HG02610 (cell line): ENCODE data around the gene ELF4.
A peak's percentile ranks its signal among the peaks of the same experiment; 100 is the strongest.
"Not testable (repeated sequence)": the region's sequence is repeated elsewhere in the genome, so short reads cannot be mapped to it uniquely, and the experiment has no call there.

Experiments used
- ATAC-seq: cut with Tn5 transposase; IDR thresholded peaks from one replicate; pipeline ENCODE4 v1.9.1; 2021; ENCODE audit warnings: mild to moderate bottlenecking, moderate library complexity; ENCODE audit not compliant: unreplicated experiment

The ELF4 gene

DNA sequence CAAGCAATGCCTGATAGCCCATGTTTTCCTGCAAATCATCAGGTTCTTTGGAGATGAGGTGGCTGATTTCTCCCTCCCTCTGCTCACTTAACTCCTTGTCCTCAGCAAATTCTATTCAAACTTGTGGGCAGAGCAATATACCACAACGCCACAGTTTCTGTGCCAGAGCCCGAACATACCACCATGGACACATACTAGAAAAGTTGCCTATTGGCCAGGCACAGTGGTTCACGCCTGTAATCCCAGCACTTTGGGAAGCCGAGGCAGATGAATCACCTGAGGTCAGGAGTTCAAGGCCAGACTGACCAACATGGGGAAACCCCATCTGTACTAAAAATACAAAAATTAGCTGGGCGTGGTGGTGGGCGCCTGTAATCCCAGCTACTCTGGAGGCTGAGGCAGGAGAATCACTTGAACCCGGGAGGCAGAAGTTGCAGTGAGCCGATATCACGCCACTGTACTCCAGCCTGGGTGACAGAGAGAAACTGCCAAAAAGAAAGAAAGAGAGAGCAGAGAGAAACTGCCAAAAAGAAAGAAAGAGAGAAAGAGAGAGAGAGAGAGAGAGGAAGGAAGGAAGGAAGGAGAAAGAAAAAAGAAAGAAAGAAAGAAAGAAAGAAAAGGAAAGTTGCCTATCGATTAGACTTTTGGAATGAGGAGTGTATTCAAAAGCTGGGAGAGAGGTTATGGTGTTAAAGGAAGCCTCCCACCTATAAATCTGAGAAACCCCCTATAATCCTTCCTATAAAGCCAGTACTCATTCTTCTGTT lies 5.0 kb upstream of the ELF4 start:
- ATAC-seq, result not testable (repeated sequence)

DNA sequence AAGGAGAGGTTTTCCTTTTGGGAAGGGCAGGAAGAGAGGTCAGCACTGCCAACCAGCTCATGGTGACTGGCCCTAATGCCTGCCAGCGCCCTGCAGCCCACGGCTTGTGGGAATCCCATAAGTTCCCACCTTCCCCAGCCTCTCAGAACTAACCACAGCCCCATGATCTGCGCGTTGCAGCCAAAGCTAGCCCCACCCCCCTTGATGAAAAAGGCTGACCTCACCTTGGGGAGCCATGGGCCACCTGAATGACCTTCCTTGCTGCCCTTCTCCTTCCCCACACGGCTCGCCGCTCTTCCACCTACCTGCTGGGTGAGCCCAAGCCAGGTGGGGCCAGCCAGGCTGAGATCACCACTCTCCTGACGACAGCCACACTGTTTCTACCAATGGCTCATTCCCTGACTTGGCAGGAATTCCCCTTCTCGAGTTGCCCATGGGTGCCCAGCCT lies 3.9 kb upstream of the ELF4 start:
- ATAC-seq, result no peak

DNA sequence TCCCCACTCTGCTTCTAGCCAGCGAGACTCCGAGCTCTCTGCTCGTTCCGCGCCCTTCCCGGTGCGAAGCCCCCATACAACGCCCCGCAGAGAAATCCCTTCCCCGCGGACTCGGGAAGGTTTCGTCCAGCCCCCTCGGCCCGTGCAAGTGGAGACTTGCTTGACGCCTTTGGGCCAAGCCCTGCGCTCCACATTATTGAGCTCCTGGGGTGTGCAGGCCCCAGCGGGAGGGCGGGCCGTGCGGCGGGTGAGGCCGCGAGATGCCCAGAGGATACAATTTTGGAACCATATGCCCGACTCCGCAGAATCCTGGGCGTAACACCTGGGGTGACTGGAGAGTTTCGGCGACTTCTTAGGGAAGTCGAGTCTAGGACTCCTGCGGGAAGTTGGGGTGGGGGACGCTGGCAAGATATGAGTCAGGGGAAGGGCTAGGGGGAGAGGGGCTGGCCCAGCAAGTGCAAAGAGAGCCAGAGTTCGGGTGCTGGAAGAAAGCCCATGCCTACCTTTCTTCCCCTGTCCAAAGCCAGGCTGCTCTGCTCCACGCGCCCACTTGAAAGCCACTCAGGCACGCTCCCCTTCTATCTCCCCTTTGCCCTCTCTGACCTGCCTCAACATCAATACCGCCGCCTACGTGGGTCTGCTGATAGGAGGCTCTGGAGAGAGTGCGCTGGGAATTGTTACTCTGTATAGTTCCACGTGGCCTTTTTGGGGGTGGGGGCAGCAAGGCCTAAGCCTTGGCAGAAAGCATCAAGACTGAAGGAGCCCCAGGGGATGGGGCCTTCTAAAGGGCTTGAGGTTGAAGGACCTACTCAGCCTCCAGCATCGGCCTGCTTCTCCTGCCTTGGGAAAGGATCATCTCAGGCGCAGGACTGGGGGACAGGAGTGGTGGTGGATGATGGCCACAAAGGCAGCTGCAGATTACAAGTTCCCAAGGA lies 1.2 kb upstream of the ELF4 start:
- ATAC-seq, result no peak

DNA sequence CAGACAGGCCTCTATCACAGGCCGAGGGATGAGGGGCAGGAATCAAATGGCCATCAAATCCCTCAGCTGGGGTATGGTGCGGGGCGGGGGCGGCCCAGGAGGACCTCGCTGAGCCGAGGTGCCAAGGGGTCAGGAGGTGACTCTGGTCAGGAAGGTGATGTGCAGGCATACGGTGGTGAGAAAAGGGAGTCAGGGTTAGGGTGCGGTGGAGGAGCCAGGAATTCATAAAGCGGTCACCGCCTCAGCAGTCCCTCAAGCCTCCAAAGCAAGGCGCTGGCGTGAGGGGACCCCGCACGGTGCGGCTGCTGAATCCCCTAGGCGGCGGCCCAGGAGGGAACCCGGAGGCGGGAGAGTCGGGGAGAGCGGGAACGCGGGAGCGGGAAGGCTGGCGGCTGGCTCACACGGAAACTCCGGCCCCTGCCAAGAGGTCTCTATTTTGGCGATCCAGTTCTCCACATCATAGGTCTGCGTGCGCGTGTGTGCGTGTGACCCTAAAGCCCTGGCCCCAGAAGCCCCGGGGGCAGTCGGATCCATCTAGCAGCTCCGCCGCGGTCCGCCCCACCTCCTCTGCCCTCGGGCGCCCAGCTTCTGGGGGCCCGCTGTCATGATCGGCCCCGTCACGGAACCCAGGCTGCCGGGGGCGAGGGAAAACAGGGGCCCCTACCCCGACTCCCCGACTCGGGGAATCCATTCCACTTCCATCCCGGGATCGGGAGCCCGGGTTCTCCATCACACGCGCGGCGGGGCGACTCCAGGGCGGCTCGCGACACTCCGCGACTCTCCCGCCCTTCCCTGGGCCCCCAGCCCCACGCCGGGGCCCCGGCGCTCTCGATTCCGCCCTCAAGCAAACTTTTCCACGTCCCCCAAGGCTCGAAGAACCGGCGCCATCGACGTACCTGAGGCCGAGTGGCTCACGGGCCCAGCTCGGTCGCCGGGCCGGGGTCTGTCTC lies 593 bp downstream of the ELF4 start:
- ATAC-seq, result no peak

DNA sequence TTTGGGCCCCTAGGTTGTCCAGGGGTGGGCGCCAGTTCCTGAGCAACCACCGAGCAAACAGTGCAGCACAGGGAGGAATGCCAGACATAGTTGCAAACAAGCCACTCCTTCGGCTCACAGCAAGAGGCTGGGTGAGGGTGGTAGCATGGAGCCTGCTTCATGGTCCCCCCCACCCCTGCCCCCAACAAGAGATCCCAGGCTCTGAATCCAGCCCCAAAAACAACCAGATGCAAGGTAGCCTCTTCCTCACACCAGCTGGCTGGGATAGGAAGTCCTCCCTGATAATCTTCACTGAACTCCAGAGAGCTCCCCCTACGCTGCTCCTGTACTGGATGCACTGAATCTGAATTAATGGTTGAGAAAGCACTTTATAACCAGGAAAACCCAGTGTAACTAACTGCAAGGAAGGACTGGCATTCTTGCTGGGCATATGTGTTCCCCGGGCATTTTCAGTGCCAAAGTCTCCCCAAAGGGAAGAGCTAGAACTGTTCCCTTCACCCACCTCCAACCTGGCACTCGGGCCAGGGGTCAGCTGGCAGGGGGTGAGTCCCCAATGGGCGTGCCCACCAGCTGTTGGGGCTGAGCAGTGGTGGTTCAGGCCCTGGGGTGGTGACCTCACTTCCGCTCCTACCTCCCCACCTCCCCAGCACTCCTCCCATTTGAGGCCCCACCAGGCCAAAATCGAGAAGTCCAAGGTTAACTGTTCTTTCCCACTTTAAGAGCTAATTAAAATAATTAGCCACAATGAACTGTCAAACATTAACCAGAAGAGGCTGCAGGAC lies 1.5 kb downstream of the ELF4 start:
- ATAC-seq, result peak; percentile 78

DNA sequence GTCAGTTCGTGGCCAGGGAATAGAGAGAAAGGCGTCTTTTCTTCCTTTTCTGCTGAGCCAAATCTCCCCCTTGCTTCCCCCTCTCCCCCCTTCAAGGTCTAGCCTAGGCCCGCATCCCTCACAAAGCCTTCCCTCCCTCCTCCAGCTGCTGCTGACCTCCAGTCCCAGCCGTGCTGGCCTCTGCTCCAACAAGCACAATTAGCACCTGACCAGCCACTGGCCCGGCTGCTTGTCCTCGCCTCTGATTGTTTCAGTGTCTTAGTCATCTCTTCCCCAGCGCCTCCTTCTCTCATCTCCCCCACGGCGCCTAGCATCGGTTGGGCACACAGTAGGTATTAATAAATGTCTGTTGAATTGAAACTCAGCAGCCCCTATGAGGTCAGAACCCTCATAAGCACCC lies 4.2 kb downstream of the ELF4 start:
- no peak for ATAC-seq

DNA sequence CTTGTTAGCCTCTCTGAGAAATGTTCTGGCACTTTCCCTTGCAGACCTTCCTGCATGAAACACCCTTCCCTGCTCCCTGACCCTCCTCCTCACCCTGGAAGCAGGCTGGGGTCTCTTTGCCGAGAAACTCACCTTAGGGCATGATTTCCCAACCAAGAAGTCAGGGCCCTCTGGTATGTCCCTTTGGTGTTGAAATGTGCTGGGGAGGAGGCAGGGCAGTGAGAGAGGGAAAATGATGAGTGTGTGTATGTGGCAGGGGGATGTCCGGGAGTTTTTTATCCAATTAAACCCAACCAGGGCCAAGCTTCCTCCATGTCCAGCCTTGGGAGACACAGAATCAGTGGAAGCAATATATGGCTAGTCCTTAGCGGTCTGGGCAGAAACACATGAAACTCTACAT lies 5.1 kb downstream of the ELF4 start:
- no peak for ATAC-seq

DNA sequence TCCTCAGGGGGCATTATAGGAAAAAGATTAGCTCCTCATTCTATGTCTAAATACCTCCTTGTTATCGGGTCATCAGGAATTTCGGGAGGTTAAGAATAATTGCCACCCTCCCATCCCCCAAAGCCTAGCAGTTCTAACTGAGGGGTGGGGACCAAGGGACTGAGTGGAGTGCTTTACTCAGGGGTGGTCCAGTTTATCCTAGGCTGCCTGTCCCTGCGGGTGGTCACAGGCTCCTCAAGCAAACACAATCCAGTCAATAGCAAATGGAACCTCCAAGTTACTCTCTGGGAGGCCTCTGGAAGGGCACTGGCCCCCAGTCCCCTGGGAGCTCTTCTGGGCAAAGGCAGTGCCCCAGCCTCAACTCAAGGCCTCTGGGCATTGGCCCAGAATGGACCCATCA lies 6.7 kb downstream of the ELF4 start:
- no peak for ATAC-seq

DNA sequence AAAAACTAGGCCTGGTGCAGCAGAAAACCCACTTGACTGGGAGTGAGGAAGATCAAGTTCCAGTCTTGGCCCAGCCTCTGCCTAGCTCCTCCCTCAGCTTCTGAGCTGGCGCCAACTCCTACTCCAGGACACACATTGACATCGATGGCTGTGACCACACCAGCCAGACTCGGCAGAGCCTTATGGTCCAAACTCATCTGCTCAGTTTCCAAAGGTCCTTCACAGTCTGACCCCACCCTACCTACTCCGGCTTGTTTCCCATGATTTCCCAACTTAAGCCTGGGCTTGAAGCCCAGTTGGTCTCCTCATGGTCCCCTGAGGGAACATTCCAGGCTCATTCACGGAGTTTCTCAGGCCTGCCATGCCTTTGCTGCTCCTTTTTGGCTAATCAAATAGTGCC lies 10.1 kb downstream of the ELF4 start:
- ATAC-seq, result no peak

DNA sequence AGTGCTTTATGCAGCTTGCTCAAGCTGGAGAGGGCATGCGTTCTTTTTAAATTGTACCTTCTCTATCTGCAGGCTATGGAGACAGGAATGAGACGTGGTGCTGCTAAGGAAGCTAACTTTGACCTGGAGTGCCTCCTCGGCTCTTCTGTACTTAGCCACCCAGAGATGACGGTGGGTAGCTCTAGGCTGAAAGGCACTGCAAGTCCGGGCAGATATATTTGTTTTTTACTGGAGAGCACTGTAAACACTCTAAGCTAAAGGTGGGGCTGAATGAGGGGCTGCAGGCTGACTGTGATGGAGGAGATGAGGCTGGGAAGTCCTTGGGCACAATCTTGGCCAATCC lies 12.1 kb downstream of the ELF4 start:
- ATAC-seq, result no peak

DNA sequence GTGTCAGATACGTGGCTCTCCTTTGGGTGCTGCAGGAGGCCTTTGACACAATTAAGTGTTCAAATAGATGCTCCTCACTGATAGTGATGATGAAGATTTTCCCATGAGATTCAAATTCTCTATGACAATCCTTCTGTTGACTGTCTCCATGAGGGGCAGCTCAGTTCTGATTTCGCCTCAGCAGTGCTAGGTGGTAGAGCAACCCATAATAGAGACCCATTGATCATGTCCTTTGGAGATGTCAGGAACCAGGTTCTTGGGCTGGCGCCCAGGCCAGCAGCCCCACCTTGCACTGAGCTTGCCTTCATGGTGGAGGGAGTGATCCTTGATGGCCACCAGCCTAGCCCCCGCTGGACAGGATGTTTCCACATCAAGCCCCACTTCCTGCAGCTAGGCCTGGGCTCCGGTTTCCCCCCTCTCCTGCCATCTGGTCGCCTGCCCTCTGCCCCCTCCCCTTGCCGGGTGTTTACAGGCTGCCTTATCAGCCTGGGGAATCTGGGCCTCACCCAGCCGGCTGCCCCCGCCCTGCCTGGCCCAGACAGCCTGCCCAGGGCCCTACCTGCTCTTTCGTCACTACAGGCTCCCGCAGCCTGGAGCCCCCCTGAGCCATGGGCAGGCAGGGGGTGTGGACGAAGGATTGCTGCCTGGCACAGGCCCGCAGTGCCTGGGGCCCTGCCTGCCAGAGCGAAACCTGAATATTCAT lies 12.6 kb downstream of the ELF4 start:
- ATAC-seq, result no peak

DNA sequence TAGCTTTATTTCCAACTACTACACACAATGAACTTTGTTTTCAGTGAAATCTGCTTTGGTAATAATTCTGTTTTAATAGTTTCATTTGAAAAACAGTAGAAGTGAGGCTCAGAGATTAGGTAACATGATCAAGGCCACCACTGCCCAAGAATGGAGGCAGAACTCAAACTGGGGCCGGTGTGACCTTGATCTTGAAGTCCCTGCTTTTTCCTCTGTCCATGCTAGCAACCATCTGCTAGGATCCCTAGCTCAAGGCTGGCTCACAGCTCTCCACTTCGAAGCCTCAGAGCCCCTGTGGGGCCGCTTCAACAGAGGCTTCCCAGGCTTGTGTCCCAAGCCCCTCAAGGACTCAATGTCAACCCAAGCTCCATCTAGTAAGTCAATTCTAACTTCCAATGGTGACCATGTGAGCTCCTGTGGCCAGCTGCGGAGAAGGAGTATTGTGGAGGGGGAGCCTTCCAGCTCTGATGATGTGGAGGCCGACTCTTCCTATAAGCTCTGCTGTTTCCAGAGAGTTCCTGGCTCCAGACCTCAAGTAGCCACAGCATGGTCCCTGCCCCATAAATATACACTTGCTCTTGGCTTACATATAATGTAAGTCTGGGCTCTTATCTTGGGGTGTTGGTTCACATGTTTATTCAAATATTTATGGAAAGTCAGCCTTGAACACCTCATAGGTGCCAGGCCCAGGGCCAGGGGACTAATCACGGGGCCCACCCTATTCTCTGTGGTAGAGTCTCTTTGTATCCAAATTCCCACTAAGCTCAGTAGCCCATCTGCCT lies 14.9 kb downstream of the ELF4 start:
- no peak for ATAC-seq

DNA sequence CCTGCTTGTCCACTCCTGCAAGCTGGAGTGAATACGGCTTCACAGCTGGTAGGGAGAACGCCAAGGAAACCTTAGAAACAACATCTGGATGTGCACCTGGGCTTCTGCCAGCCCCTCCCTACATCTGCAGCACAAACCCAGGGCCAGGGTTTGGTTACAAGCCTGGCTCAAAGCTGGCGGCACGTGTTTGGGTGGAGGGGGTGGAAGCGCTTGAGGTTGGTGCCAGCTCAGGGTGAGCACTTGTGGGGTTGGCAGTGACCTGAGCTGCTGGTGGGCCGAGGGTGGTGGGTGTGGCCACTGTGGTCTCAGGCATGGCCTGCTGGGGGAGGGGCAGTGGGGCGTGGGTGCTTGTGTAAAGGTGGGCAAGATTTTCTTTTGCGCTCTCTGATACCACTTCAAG lies 15.6 kb downstream of the ELF4 start:
- ATAC-seq, result no peak

DNA sequence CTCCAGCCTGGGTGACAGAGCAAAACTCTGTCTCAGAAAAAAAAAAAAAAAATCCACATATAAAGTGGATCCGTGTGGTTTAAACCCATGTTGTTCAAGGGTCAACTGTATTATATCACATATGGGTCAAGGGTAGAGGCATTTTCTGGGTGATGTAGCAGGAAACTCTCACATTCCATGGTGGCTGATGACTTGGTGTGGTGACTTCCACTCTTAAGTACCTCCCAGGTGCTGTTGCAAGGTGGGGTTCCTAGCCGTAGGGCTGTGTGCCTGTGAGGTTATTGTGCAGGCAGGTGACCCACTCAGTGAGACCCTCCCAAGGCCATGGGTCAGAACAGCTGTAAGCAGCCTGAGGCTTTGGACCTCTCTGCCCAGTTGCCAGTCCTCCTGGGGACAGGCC lies 17.0 kb downstream of the ELF4 start:
- ATAC-seq, result no peak

DNA sequence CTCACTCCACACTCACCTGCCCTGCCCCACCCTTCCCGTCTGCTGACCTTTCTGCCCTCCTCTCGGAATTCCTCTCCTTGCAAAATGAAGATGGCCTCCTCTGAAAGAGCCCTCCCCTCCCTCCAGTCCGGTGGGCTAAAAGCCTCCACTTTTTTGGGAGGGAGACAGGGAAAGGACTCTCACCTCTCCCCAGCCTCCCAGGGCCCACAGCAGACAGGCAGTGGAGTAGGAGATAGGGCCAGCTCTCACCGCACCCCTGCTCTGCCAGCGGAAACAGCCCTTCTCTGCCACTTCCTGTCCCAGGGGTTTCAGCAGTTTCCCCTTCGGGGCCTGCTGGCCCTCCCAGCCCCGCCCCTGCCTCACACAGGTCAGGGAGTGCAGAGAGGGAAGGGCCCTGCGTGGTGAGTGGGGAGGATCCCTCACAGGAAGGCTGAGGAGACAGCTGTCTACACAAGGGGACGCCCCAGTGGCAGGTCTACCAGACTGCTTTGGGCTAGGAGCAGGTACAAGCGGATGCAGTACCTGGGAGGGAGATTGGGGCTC lies 18.2 kb downstream of the ELF4 start:
- ATAC-seq, result peak; percentile 99

DNA sequence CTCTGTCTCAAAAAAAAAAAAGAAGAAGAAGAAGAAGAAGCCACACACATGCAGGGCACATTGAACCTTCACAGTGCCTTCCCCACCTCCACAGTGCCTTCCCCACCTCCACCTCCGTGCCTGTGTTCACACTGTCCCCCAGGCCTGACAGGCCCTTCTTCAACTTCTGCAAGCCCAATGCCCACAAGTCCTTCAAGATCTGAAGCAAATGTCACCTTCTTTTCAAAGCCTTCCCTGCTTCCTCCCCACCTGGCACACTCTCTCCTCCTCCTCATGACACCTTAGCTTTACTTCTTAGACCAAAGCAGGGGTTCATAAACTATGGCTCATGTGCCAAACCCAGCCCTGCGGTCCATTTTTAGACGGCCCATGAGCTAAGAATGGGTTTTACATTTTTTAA lies 19.9 kb downstream of the ELF4 start:
- no peak for ATAC-seq

DNA sequence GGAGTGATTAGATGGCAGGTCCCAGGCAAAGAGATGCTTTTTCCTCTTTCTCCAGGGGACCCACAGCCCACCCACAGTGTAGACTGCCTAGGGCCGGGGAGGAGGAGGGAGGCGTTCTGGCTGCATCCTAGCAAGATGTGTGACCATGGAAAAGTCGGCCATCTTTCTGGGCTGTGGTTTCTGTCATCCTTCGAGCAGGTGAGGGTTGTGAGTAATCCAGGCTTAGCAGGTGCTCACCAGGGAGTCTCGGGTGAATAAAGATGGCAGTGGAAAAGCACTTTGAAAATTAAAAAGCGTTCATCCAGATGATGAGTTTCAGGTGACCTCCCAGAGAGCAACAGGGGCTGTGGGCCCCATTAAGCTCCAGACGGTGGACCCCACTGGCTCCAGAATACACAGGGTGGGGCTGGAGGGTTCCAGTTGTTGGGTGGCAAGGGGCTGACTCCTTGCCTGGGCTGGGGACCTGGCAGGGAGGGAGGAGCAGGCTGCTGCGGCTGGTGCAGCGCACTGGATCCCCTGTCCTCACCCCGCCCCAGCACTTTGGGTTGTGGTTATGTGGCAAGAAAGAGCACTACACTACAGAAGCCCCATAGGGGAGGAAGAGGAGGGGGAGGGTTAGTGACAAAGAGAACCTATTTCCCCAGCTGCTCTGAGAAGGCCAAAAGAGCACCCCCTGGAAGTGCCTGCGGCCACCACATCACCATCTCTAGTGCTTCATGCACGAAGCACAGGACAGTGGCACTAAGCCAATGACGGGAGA lies 23.7 kb downstream of the ELF4 start:
- ATAC-seq, result peak; percentile 43
